LNCAP (cell line): ENCODE measurements around the gene COX6A1.

Source experiments
- CTCF ChIP-seq: fragments of 450-650 bp; IDR thresholded peaks from 2 replicates; pipeline ENCODE4 v1.5.1; 2017; ENCODE audit warnings: mild to moderate bottlenecking

Gene COX6A1

GRCh38 chr12:120465756-120466155 is 27.8 kb downstream of the COX6A1 start:
- no peak for TF ChIP-seq CTCF

- TF ChIP-seq CTCF, result peak; percentile 68
These were observed 28.8 kb downstream of the COX6A1 start for GRCh38 chr12:120466560-120467315.

GRCh38 chr12:120467439-120467838 is 29.5 kb downstream of the COX6A1 start:
- TF ChIP-seq CTCF, result no peak

GRCh38 chr12:120468325-120468820 is 30.5 kb downstream of the COX6A1 start:
- TF ChIP-seq CTCF, result no peak

- TF ChIP-seq CTCF, result no peak
These were observed 31.0 kb downstream of the COX6A1 start for GRCh38 chr12:120468821-120469449.

GRCh38 chr12:120469450-120470149 is 31.7 kb downstream of the COX6A1 start, which contains the start of gene SRSF9:
Gene SRSF9 (minus strand): TSS chr12:120469748. CDS start chr12:120469609, 139 bp downstream.
- TF ChIP-seq CTCF, result peak; percentile 89

- no peak for TF ChIP-seq CTCF
These were observed 32.4 kb downstream of the COX6A1 start for GRCh38 chr12:120470150-120470784.
